NCI-H2196 (cell line): ENCODE results near the gene UTP15.

Source experiments
- DNase-seq: peaks from one replicate; lab custom pipeline; 2025; ENCODE audit not compliant: unreplicated experiment; lab: John Stamatoyannopoulos, UW

Gene UTP15

GRCh38 chr5:73564018-73564417 lies 1.5 kb upstream of the UTP15 start:
- no peak for DNase-seq

GRCh38 chr5:73564675-73565074 lies 868 bp upstream of the UTP15 start:
- no peak for DNase-seq

- peak; percentile 21 for DNase-seq
Observed at GRCh38 chr5:73565969-73566547, 515 bp downstream of the UTP15 start.

- no peak for DNase-seq
Observed at GRCh38 chr5:73582285-73583145, 17.0 kb downstream of the UTP15 start.

- no peak for DNase-seq
Observed at GRCh38 chr5:73587923-73588322, 22.4 kb downstream of the UTP15 start.

- DNase-seq, result peak; percentile 54
Observed at GRCh38 chr5:73591102-73591695, 25.7 kb downstream of the UTP15 start.

GRCh38 chr5:73591698-73592501 lies 26.4 kb downstream of the UTP15 start:
- DNase-seq, result no peak

GRCh38 chr5:73592551-73592950 lies 27.0 kb downstream of the UTP15 start:
- DNase-seq, result no peak

- DNase-seq, result peak; percentile 8
Observed at GRCh38 chr5:73596705-73597328, 31.3 kb downstream of the UTP15 start.

- no peak for DNase-seq
Observed at GRCh38 chr5:73599380-73599779, 33.8 kb downstream of the UTP15 start.

GRCh38 chr5:73603998-73604397 lies 38.5 kb downstream of the UTP15 start:
- DNase-seq, result no peak

GRCh38 chr5:73605223-73606087 lies 39.9 kb downstream of the UTP15 start:
- DNase-seq, result no peak

- no peak for DNase-seq
Observed at GRCh38 chr5:73606206-73606753, 40.7 kb downstream of the UTP15 start.

GRCh38 chr5:73607228-73607627 lies 41.7 kb downstream of the UTP15 start:
- no peak for DNase-seq

GRCh38 chr5:73612799-73613198 lies 47.3 kb downstream of the UTP15 start:
- no peak for DNase-seq

- no peak for DNase-seq
Observed at GRCh38 chr5:73615085-73615484, 49.5 kb downstream of the UTP15 start.

GRCh38 chr5:73615947-73616346 lies 50.4 kb downstream of the UTP15 start:
- DNase-seq, result no peak

- DNase-seq, result no peak
Observed at GRCh38 chr5:73617510-73618279, 52.2 kb downstream of the UTP15 start.
